ENCODE results near the gene TRABD.

The TRABD gene

GRCh38 chr22:50218153-50218995 lies 32.7 kb downstream of the TRABD start:
- no peak for DNase-seq (ENCODE audit: low spot score)
- no peaks in the 10 kb centered on the region for H3K9me3 Mint-ChIP-seq
- H3K4me1 Mint-ChIP-seq (ENCODE audit: low read depth), result no peaks in the 10 kb centered on the region
- H3K4me3 Mint-ChIP-seq, result no peak overlapping the region
- no peaks in the 10 kb centered on the region for H3K27me3 Mint-ChIP-seq (ENCODE audit: low read depth)
- peaks cover 20% of the 10 kb centered on the region for H3K36me3 Mint-ChIP-seq (ENCODE audit: low read depth)
- no peak overlapping the region for H3K27ac Mint-ChIP-seq

GRCh38 chr22:50218996-50219727 lies 33.4 kb downstream of the TRABD start:
- Mint-ChIP-seq H3K27me3 (ENCODE audit: low read depth) (no peaks in the 10 kb centered on the region), H3K9me3 (no peaks in the 10 kb centered on the region), H3K27ac (no peak overlapping the region), H3K36me3 (ENCODE audit: low read depth) (peaks cover 22% of the 10 kb centered on the region), H3K4me3 (no peak overlapping the region), H3K4me1 (ENCODE audit: low read depth) (no peaks in the 10 kb centered on the region)
- no peak for DNase-seq (ENCODE audit: low spot score)

GRCh38 chr22:50219800-50220602 lies 34.3 kb downstream of the TRABD start:
- H3K4me3 Mint-ChIP-seq, result no peak overlapping the region
- DNase-seq (ENCODE audit: low spot score), result no peak
- H3K27me3 Mint-ChIP-seq (ENCODE audit: low read depth), result no peaks in the 10 kb centered on the region
- no peak overlapping the region for H3K27ac Mint-ChIP-seq
- no peaks in the 10 kb centered on the region for H3K9me3 Mint-ChIP-seq
- peaks cover 19% of the 10 kb centered on the region for H3K36me3 Mint-ChIP-seq (ENCODE audit: low read depth)
- no peaks in the 10 kb centered on the region for H3K4me1 Mint-ChIP-seq (ENCODE audit: low read depth)

GRCh38 chr22:50220603-50221409 lies 35.1 kb downstream of the TRABD start:
- Mint-ChIP-seq H3K36me3 (ENCODE audit: low read depth) (peaks cover 17% of the 10 kb centered on the region), H3K9me3 (no peaks in the 10 kb centered on the region), H3K27me3 (ENCODE audit: low read depth) (no peaks in the 10 kb centered on the region), H3K27ac (no peak overlapping the region), H3K4me1 (ENCODE audit: low read depth) (no peaks in the 10 kb centered on the region), H3K4me3 (no peak overlapping the region)
- no peak for DNase-seq (ENCODE audit: low spot score)

- Mint-ChIP-seq H3K27ac (no peak overlapping the region), H3K27me3 (ENCODE audit: low read depth) (no peaks in the 10 kb centered on the region), H3K4me1 (ENCODE audit: low read depth) (no peaks in the 10 kb centered on the region), H3K36me3 (ENCODE audit: low read depth) (peaks cover 12% of the 10 kb centered on the region), H3K4me3 (no peak overlapping the region), H3K9me3 (no peaks in the 10 kb centered on the region)
- DNase-seq (ENCODE audit: low spot score), result no peak
Observed at GRCh38 chr22:50221410-50222300, 35.9 kb downstream of the TRABD start.

- H3K27me3 Mint-ChIP-seq (ENCODE audit: low read depth), result no peaks in the 10 kb centered on the region
- peaks cover 12% of the 10 kb centered on the region for H3K36me3 Mint-ChIP-seq (ENCODE audit: low read depth)
- no peak overlapping the region for H3K4me3 Mint-ChIP-seq
- H3K4me1 Mint-ChIP-seq (ENCODE audit: low read depth), result no peaks in the 10 kb centered on the region
- H3K27ac Mint-ChIP-seq, result no peak overlapping the region
- H3K9me3 Mint-ChIP-seq, result no peaks in the 10 kb centered on the region
- DNase-seq (ENCODE audit: low spot score), result no peak
Observed at GRCh38 chr22:50222508-50222907, 36.8 kb downstream of the TRABD start.

GRCh38 chr22:50224071-50224470 lies 38.4 kb downstream of the TRABD start:
- H3K27me3 Mint-ChIP-seq (ENCODE audit: low read depth), result no peaks in the 10 kb centered on the region
- no peak for DNase-seq (ENCODE audit: low spot score)
- H3K4me1 Mint-ChIP-seq (ENCODE audit: low read depth), result no peaks in the 10 kb centered on the region
- no peaks in the 10 kb centered on the region for H3K9me3 Mint-ChIP-seq
- H3K4me3 Mint-ChIP-seq, result no peak overlapping the region
- H3K36me3 Mint-ChIP-seq (ENCODE audit: low read depth), result peaks cover 15% of the 10 kb centered on the region
- no peak overlapping the region for H3K27ac Mint-ChIP-seq

- Mint-ChIP-seq H3K9me3 (no peaks in the 10 kb centered on the region), H3K4me3 (no peak overlapping the region), H3K36me3 (ENCODE audit: low read depth) (peaks cover 22% of the 10 kb centered on the region), H3K27me3 (ENCODE audit: low read depth) (no peaks in the 10 kb centered on the region), H3K27ac (no peak overlapping the region), H3K4me1 (ENCODE audit: low read depth) (no peaks in the 10 kb centered on the region)
- no peak for DNase-seq (ENCODE audit: low spot score)
Observed at GRCh38 chr22:50225200-50225969, 39.7 kb downstream of the TRABD start.

GRCh38 chr22:50226063-50226874 lies 40.6 kb downstream of the TRABD start:
- H3K4me3 Mint-ChIP-seq, result no peak overlapping the region
- H3K9me3 Mint-ChIP-seq, result no peaks in the 10 kb centered on the region
- no peak for DNase-seq (ENCODE audit: low spot score)
- H3K27ac Mint-ChIP-seq, result no peak overlapping the region
- H3K27me3 Mint-ChIP-seq (ENCODE audit: low read depth), result no peaks in the 10 kb centered on the region
- peaks cover 18% of the 10 kb centered on the region for H3K36me3 Mint-ChIP-seq (ENCODE audit: low read depth)
- no peaks in the 10 kb centered on the region for H3K4me1 Mint-ChIP-seq (ENCODE audit: low read depth)

- H3K27ac Mint-ChIP-seq, result no peak overlapping the region
- no peaks in the 10 kb centered on the region for H3K4me1 Mint-ChIP-seq (ENCODE audit: low read depth)
- peaks cover 18% of the 10 kb centered on the region for H3K36me3 Mint-ChIP-seq (ENCODE audit: low read depth)
- DNase-seq (ENCODE audit: low spot score), result no peak
- no peaks in the 10 kb centered on the region for H3K9me3 Mint-ChIP-seq
- H3K27me3 Mint-ChIP-seq (ENCODE audit: low read depth), result no peaks in the 10 kb centered on the region
- no peak overlapping the region for H3K4me3 Mint-ChIP-seq
Observed at GRCh38 chr22:50226875-50227165, 41.1 kb downstream of the TRABD start.

- H3K4me1 Mint-ChIP-seq (ENCODE audit: low read depth), result no peaks in the 10 kb centered on the region
Observed at GRCh38 chr22:50227579-50228215, 42.0 kb downstream of the TRABD start.

More at GRCh38 chr22:50227579-50228215, 42.0 kb downstream of the TRABD start:
- no peak for DNase-seq (ENCODE audit: low spot score)
- Mint-ChIP-seq H3K27me3 (ENCODE audit: low read depth) (no peaks in the 10 kb centered on the region), H3K4me3 (no peak overlapping the region), H3K9me3 (no peaks in the 10 kb centered on the region), H3K27ac (no peak overlapping the region), H3K36me3 (ENCODE audit: low read depth) (peaks cover 20% of the 10 kb centered on the region)
